GM23248 (cell line): Measurements from ENCODE around the gene CHODL. TPM values are rescaled to one million over a fixed set of nuclear protein-coding genes. Genes with fewer than 3 reads are reported as not detected.

Source experiments
- DNase-seq: peaks from one replicate; pipeline ENCODE4 v3.0.0-alpha.2; 2015
- H2AFZ ChIP-seq: fragments of 200-600 bp; sonication (generic); 2 replicates; pipeline ENCODE4 v1.6.1; 2016; ENCODE audit warnings: antibody characterized with exemption
- H3F3A ChIP-seq: fragments of 200-600 bp; sonication (generic); 2 replicates; pipeline ENCODE4 v1.6.1; 2016; ENCODE audit warnings: mild to moderate bottlenecking, antibody characterized with exemption, mixed run types; ENCODE audit not compliant: insufficient read depth
- H3K27ac ChIP-seq: fragments of 200-600 bp; sonication (generic); 2 replicates; pipeline ENCODE4 v1.5.1; 2016; ENCODE audit warnings: mild to moderate bottlenecking
- H3K27me3 ChIP-seq: fragments of 200-600 bp; sonication (generic); replicated peaks from 2 replicates; pipeline ENCODE4 v1.6.1; 2016; ENCODE audit warnings: mild to moderate bottlenecking; ENCODE audit not compliant: insufficient read depth
- H3K36me3 ChIP-seq: fragments of 200-600 bp; sonication (generic); 2 replicates; pipeline ENCODE4 v1.6.1; 2016; ENCODE audit warnings: low read depth, mild to moderate bottlenecking
- H3K4me1 ChIP-seq: fragments of 200-600 bp; sonication (generic); 2 replicates; pipeline ENCODE4 v1.6.1; 2016; ENCODE audit warnings: mild to moderate bottlenecking; ENCODE audit not compliant: insufficient read depth
- H3K4me2 ChIP-seq: fragments of 200-600 bp; sonication (generic); one replicate; pipeline ENCODE4 v1.6.1; 2016; ENCODE audit warnings: mild to moderate bottlenecking; ENCODE audit not compliant: unreplicated experiment
- H3K4me3 ChIP-seq: fragments of 200-600 bp; sonication (generic); 2 replicates; pipeline ENCODE4 v1.5.1; 2016; ENCODE audit warnings: mild to moderate bottlenecking
- H3K79me2 ChIP-seq: fragments of 200-600 bp; sonication (generic); 2 replicates; pipeline ENCODE4 v1.6.1; 2016; ENCODE audit warnings: mild to moderate bottlenecking; ENCODE audit not compliant: insufficient read depth
- H3K9ac ChIP-seq: fragments of 200-600 bp; sonication (generic); 2 replicates; pipeline ENCODE4 v1.6.1; 2016; ENCODE audit warnings: mild to moderate bottlenecking
- H3K9me2 ChIP-seq: fragments of 200-600 bp; sonication (generic); 2 replicates; pipeline ENCODE4 v1.6.1; 2016; ENCODE audit warnings: mixed run types, mild to moderate bottlenecking, moderate library complexity; ENCODE audit not compliant: insufficient read depth
- H3K9me3 ChIP-seq: fragments of 200-600 bp; sonication (generic); one replicate; pipeline ENCODE4 v1.6.1; 2017; ENCODE audit warnings: low read depth
- H4K20me1 ChIP-seq: fragments of 200-600 bp; sonication (generic); 2 replicates; pipeline ENCODE4 v1.6.0; 2016; ENCODE audit not compliant: insufficient read depth
- EZH2 ChIP-seq: fragments of 200-600 bp; sonication (generic); IDR thresholded peaks from 2 replicates; pipeline ENCODE4 v1.6.1; 2018; ENCODE audit warnings: antibody characterized with exemption, mild to moderate bottlenecking; ENCODE audit not compliant: insufficient read depth, poor library complexity, severe bottlenecking
- EZH2phosphoT487 ChIP-seq: fragments of 200-600 bp; sonication (generic); IDR thresholded peaks from 2 replicates; pipeline ENCODE4 v1.6.1; 2018; ENCODE audit warnings: antibody characterized with exemption, moderate library complexity, mild to moderate bottlenecking, low read depth; ENCODE audit not compliant: insufficient read depth
- WGBS, 2 experiments: methylation state at CpG; one replicate each; pipeline ENCODE4 v1.1.6; 2015 to 2017; ENCODE audit warnings: low lambda C conversion rate in 2 of 2, low coverage in 1 of 2; ENCODE audit errors: missing lambda C conversion rate in 2 of 2; 5-methylcytosine and 5-hydroxymethylcytosine counted together
- in situ Hi-C: fragments of 300-500 bp; cut with MboI; formaldehyde crosslinking; loops from 2 replicates; pipeline ENCODE4 v1.15.0; 2020
- polyA plus RNA-seq: library from polyadenylated mRNA; unstranded; fragments of >200 nt; fragmentation: Nextera tagmentation; extraction: Ambion mirVana; gene quantifications from 2 replicates; pipeline ENCODE4 v1.2.1, GENCODE V29; 2016
- total RNA-seq: library from RNA; depleted of rRNA; stranded (reverse); fragments of >200 nt; shearing (Covaris generic); gene quantifications from 2 replicates; pipeline ENCODE4 v1.2.3, GENCODE V29; 2014; rRNA removed

Gene CHODL
- total RNA-seq = not detected in 2 replicates
- not detected in 2 replicates for polyA plus RNA-seq

- no peaks in the 10 kb centered on the region for H3K79me2 ChIP-seq
- no peaks in the 10 kb centered on the region for H3K36me3 ChIP-seq
- no peak within 1 kb of the TSS for H3K4me2 ChIP-seq
- no peaks in the 10 kb centered on the region for H4K20me1 ChIP-seq
- H3K27ac ChIP-seq = no peak within 1 kb of the TSS
- H3K27me3 ChIP-seq = no peaks in the 10 kb centered on the region
- no peaks in the 10 kb centered on the region for H3F3A ChIP-seq
- no peak for DNase-seq
- in situ Hi-C loops = no loop called here
- no peaks in the 10 kb centered on the region for H3K9me3 ChIP-seq
- H3K9me2 ChIP-seq = no peaks in the 10 kb centered on the region
- no peak within 1 kb of the TSS for H3K9ac ChIP-seq
- WGBS, 2 experiments = 6 to 7% methylated on average over 63 to 65 of the region's 72 CpGs
- H3K4me1 ChIP-seq = no peaks in the 10 kb centered on the region
- H2AFZ ChIP-seq = no peak within 1 kb of the TSS
- TF ChIP-seq EZH2 (no peak), EZH2phosphoT487 (no peak)
- no peak within 1 kb of the TSS for H3K4me3 ChIP-seq
Observed at GRCh38 chr21:18244671-18245463, at the start of gene CHODL. CHODL (plus strand) TSS chr21:18244833; CDS start chr21:18245224, 391 bp downstream.

GRCh38 chr21:18204931-18205330, 39.7 kb upstream of the CHODL start:
- 34 to 50% methylated on average over 1 of the region's 1 CpG for WGBS, 2 experiments
- H3K79me2 ChIP-seq = no peaks in the 10 kb centered on the region
- no peaks in the 10 kb centered on the region for H3K9me2 ChIP-seq
- H3K4me2 ChIP-seq = no peak overlapping the region
- H3K4me1 ChIP-seq = no peaks in the 10 kb centered on the region
- H3K9me3 ChIP-seq = no peaks in the 10 kb centered on the region
- H2AFZ ChIP-seq = no peak overlapping the region
- no peaks in the 10 kb centered on the region for H3K36me3 ChIP-seq
- no peak overlapping the region for H3K4me3 ChIP-seq
- H3K27me3 ChIP-seq = no peaks in the 10 kb centered on the region
- no peaks in the 10 kb centered on the region for H4K20me1 ChIP-seq
- DNase-seq = no peak
- H3K27ac ChIP-seq = no peak overlapping the region
- TF ChIP-seq EZH2phosphoT487 = no peak
- TF ChIP-seq EZH2 = no peak
- in situ Hi-C loops = no loop called here
- H3K9ac ChIP-seq = no peak overlapping the region
- no peaks in the 10 kb centered on the region for H3F3A ChIP-seq

- no peaks in the 10 kb centered on the region for H3K4me1 ChIP-seq
- no peaks in the 10 kb centered on the region for H3K27me3 ChIP-seq
- no peak overlapping the region for H3K9ac ChIP-seq
- no peaks in the 10 kb centered on the region for H3K9me3 ChIP-seq
- H3K4me3 ChIP-seq = no peak overlapping the region
- H2AFZ ChIP-seq = no peak overlapping the region
- in situ Hi-C loops = no loop called here
- no peak overlapping the region for H3K4me2 ChIP-seq
- TF ChIP-seq EZH2phosphoT487 (no peak), EZH2 (no peak)
- H4K20me1 ChIP-seq = no peaks in the 10 kb centered on the region
- H3K36me3 ChIP-seq = no peaks in the 10 kb centered on the region
- H3K9me2 ChIP-seq = no peaks in the 10 kb centered on the region
- DNase-seq = no peak
- H3K27ac ChIP-seq = no peak overlapping the region
- H3F3A ChIP-seq = no peaks in the 10 kb centered on the region
- WGBS, 2 experiments = 4 to 20% methylated on average over 1 of the region's 1 CpG
- H3K79me2 ChIP-seq = no peaks in the 10 kb centered on the region
Observed at GRCh38 chr21:18218331-18218730, 26.3 kb upstream of the CHODL start.

GRCh38 chr21:18220498-18220897, 24.1 kb upstream of the CHODL start:
- Histone ChIP-seq H3K4me3 (no peak overlapping the region), H3K9ac (no peak overlapping the region), H3K27me3 (no peaks in the 10 kb centered on the region), H3K4me1 (no peaks in the 10 kb centered on the region), H3K79me2 (no peaks in the 10 kb centered on the region), H3K9me3 (peaks cover 3% of the 10 kb centered on the region), H3K27ac (no peak overlapping the region), H3K36me3 (no peaks in the 10 kb centered on the region), H3F3A (no peaks in the 10 kb centered on the region), H3K4me2 (no peak overlapping the region), H2AFZ (no peak overlapping the region), H4K20me1 (no peaks in the 10 kb centered on the region), H3K9me2 (no peaks in the 10 kb centered on the region)
- TF ChIP-seq EZH2 = no peak
- TF ChIP-seq EZH2phosphoT487 = no peak
- in situ Hi-C loops = no loop called here
- no peak for DNase-seq
